ENCODE measurements around the gene COLEC12.

The COLEC12 gene

GRCh38 chr18:378079-378478 lies 122.4 kb downstream of the COLEC12 start:
- no peak for DNase-seq (ENCODE audit: low read depth)
- no peak for TF ChIP-seq CTCF (conservative IDR thresholded peaks at IDR 0.05; ENCODE audit: control insufficient read depth, insufficient read depth, low read depth, low read length)
- H3K4me3 ChIP-seq (ENCODE audit: control insufficient read depth, low read depth, low read length): no peak overlapping the region

GRCh38 chr18:377088-377487 lies 123.4 kb downstream of the COLEC12 start:
- no peak for TF ChIP-seq CTCF (conservative IDR thresholded peaks at IDR 0.05; ENCODE audit: control insufficient read depth, insufficient read depth, low read depth, low read length)
- no peak overlapping the region for H3K4me3 ChIP-seq (ENCODE audit: control insufficient read depth, low read depth, low read length)
- no peak for DNase-seq (ENCODE audit: low read depth)

DNA sequence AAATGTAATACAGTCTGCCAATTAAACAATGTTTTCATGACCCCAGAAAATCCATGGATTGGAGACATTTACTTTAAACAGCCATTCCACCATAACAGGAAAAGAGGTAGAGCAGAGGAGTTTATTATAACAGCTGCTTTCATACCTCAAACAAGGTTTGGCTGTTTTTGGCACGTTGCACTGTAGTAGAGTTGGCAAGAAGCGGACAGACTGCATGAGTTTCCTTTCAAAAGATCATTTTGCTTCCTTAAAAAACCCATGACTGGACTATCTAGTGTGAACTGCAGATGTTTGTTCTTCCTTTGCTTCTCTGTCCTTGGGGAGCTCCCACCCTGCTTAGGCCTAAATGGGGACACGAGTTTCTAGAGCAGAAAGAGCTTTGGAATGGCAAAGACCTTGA lies 124.2 kb downstream of the COLEC12 start:
- no peak for TF ChIP-seq CTCF (conservative IDR thresholded peaks at IDR 0.05; ENCODE audit: control insufficient read depth, insufficient read depth, low read depth, low read length)

DNA sequence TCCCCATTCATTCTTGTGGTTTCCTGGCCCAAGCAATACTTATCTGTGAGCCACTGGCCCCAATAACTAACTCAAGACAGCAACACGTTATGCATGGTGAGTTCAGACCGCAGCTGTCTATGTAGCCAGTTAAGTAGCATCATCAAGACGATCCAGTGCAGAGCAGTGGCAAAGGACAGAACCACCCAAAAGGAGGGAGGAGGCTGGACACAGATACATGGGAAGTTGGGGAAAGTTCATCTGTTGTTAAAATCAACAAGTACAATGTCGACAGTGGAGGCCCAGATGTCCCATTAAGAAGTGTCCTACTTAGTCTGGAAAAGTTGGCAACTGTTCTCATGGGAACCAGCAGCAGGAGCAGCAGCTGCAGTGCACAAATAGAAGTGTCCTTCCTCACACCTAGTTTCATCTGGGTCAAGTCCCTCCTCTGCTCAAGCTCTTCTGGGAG lies 125.8 kb downstream of the COLEC12 start:
- peak; percentile 63 for DNase-seq (ENCODE audit: low read depth)
- no peak for TF ChIP-seq CTCF (conservative IDR thresholded peaks at IDR 0.05; ENCODE audit: control insufficient read depth, insufficient read depth, low read depth, low read length)
- H3K4me3 ChIP-seq (ENCODE audit: control insufficient read depth, low read depth, low read length): no peak overlapping the region

More for the DNA sequence above, 124.2 kb downstream of the COLEC12 start:
- no peak overlapping the region for H3K4me3 ChIP-seq (ENCODE audit: control insufficient read depth, low read depth, low read length)
- DNase-seq (ENCODE audit: low read depth): peak; percentile 50

DNA sequence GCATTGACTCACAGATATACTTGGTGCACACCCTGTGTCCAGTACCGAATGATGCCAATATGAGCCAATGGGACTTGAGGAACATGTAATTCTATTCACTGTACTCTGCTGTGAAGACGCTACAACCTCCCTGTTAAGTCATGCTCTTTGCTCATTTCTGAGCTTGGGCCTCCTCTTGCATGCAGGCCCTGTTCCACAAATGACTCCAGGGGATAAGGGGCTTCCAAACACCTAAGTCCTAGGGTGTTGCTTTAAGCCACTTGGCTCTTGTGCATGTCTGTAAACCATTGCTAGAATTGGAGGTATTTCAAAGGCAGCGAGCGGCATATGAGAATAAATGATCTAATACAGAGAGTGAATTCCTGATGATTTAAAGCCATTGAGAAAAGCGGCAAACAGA lies 126.7 kb downstream of the COLEC12 start:
- no peak overlapping the region for H3K4me3 ChIP-seq (ENCODE audit: control insufficient read depth, low read depth, low read length)
- no peak for TF ChIP-seq CTCF (conservative IDR thresholded peaks at IDR 0.05; ENCODE audit: control insufficient read depth, insufficient read depth, low read depth, low read length)
- no peak for DNase-seq (ENCODE audit: low read depth)

- TF ChIP-seq CTCF (conservative IDR thresholded peaks at IDR 0.05; ENCODE audit: control insufficient read depth, insufficient read depth, low read depth, low read length): no peak
Measured at GRCh38 chr18:371609-371982, 128.9 kb downstream of the COLEC12 start.

More at GRCh38 chr18:371609-371982, 128.9 kb downstream of the COLEC12 start:
- DNase-seq (ENCODE audit: low read depth): no peak
- H3K4me3 ChIP-seq (ENCODE audit: control insufficient read depth, low read depth, low read length): no peak overlapping the region

Measured in fibroblast of mammary gland (primary cell).